Activated naive CD4-positive, alpha-beta T cell treated with anti-CD3 and anti-CD28 coated beads for 36 hours (primary cell): ENCODE results near the gene XPO5. TPM values are rescaled to one million over a fixed set of nuclear protein-coding genes. Genes with fewer than 3 reads are reported as not detected.
"Not testable (repeated sequence)": the region's sequence is repeated elsewhere in the genome, so short reads cannot be mapped to it uniquely, and the experiment has no call there.

Experiments
- CTCF ChIA-PET: fragments of 350-600 bp; sonication (Branson Sonifier 250); formaldehyde crosslinking; loops from one replicate; lab custom pipeline; 2021; ENCODE audit warnings: antibody characterized with exemption; lab: Charles Lee
- DNase-seq: peaks from one replicate; pipeline ENCODE4 v3.0.0-alpha.2; 2020
- H3K27ac Mint-ChIP-seq: one replicate; pipeline ENCODE4 v1.8.0; 2021; ENCODE audit warnings: mild to moderate bottlenecking, mixed read lengths
- H3K27me3 Mint-ChIP-seq: one replicate; pipeline ENCODE4 v1.8.0; 2021; ENCODE audit warnings: low read depth, mixed read lengths
- H3K36me3 Mint-ChIP-seq: one replicate; pipeline ENCODE4 v1.8.0; 2021; ENCODE audit warnings: low read depth, mixed read lengths
- H3K4me1 Mint-ChIP-seq: one replicate; pipeline ENCODE4 v1.8.0; 2021; ENCODE audit warnings: low read depth, mixed read lengths
- H3K4me3 Mint-ChIP-seq: one replicate; pipeline ENCODE4 v1.8.0; 2021; ENCODE audit warnings: mild to moderate bottlenecking, moderate library complexity, mixed read lengths
- H3K9me3 Mint-ChIP-seq: one replicate; pipeline ENCODE4 v1.8.0; 2021; ENCODE audit warnings: mixed read lengths
- intact Hi-C: fragments of 100-400 bp; cut with micrococcal nuclease; formaldehyde crosslinking; loops from one replicate; pipeline ENCODE4 v1.15.1; 2023
- total RNA-seq, 2 experiments: library from RNA; stranded (reverse); gene quantifications; one replicate each; pipeline ENCODE4 v1.2.3, GENCODE V29; 2021

Gene XPO5
- total RNA-seq, 2 experiments from 2014 or later = 74.9 to 93.2 TPM

- H3K27ac Mint-ChIP-seq = no peak overlapping the region
These were observed 72.4 kb downstream of the XPO5 start for GRCh38 chr6:43503443-43503842.

GRCh38 chr6:43502666-43503065 is 73.2 kb downstream of the XPO5 start:
- Mint-ChIP-seq H3K4me1 (no peaks in the 10 kb centered on the region), H3K27me3 (peaks cover under 1% of the 10 kb centered on the region), H3K4me3 (no peak overlapping the region), H3K9me3 (no peaks in the 10 kb centered on the region), H3K36me3 (peaks cover 8% of the 10 kb centered on the region), H3K27ac (no peak overlapping the region)
- intact Hi-C loops = loop anchor here (10.0 kb wide), 1 partner anchor 428 kb away; the partner anchor contains the start of gene PTK7
- DNase-seq = no peak
- CTCF ChIA-PET = interaction anchor here (0.5 to 1.6 kb wide), 4 partner anchors 43 to 168 kb away, joined by 3 to 6 read pairs (median 4); no protein-coding TSS in a partner anchor

More at GRCh38 chr6:43503443-43503842, 72.4 kb downstream of the XPO5 start:
- DNase-seq = no peak
- CTCF ChIA-PET = interaction anchor here (0.5 to 1.6 kb wide), 6 partner anchors 9 to 168 kb away, joined by 3 to 6 read pairs (median 3); no protein-coding TSS in a partner anchor
- Mint-ChIP-seq H3K27me3 (peaks cover 5% of the 10 kb centered on the region), H3K4me3 (no peak overlapping the region), H3K9me3 (no peaks in the 10 kb centered on the region), H3K36me3 (peaks cover 8% of the 10 kb centered on the region), H3K4me1 (no peaks in the 10 kb centered on the region)
- intact Hi-C loops = loop anchor here (10.0 kb wide), 1 partner anchor 429 kb away; the partner anchor contains the start of gene PTK7

- intact Hi-C loops = loop anchor here (10.0 kb wide), 1 partner anchor 426 kb away; the partner anchor contains the start of gene PTK7
- no peak for DNase-seq
- H3K27me3 Mint-ChIP-seq = no peaks in the 10 kb centered on the region
- no peak overlapping the region for H3K4me3 Mint-ChIP-seq
- H3K9me3 Mint-ChIP-seq = no peaks in the 10 kb centered on the region
- CTCF ChIA-PET = no interaction called here
- H3K36me3 Mint-ChIP-seq = peaks cover 6% of the 10 kb centered on the region
- H3K4me1 Mint-ChIP-seq = no peaks in the 10 kb centered on the region
- H3K27ac Mint-ChIP-seq = no peak overlapping the region
These were observed 74.9 kb downstream of the XPO5 start for GRCh38 chr6:43500921-43501320.

- no peaks in the 10 kb centered on the region for H3K27me3 Mint-ChIP-seq
- intact Hi-C loops = no loop called here
- CTCF ChIA-PET = interaction anchor here (1.5 kb wide), 1 partner anchor 8 kb away, joined by 5 read pairs; no protein-coding TSS in a partner anchor
- no peak overlapping the region for H3K27ac Mint-ChIP-seq
- DNase-seq = no peak
- peaks cover 11% of the 10 kb centered on the region for H3K4me1 Mint-ChIP-seq
- no peak overlapping the region for H3K4me3 Mint-ChIP-seq
- no peaks in the 10 kb centered on the region for H3K9me3 Mint-ChIP-seq
- H3K36me3 Mint-ChIP-seq = peaks cover 6% of the 10 kb centered on the region
These were observed 76.6 kb downstream of the XPO5 start for GRCh38 chr6:43499028-43499815.

GRCh38 chr6:43498291-43498690 is 77.5 kb downstream of the XPO5 start:
- H3K27ac Mint-ChIP-seq, DNase-seq, intact Hi-C loops, H3K36me3 Mint-ChIP-seq, H3K27me3 Mint-ChIP-seq, H3K9me3 Mint-ChIP-seq, H3K4me3 Mint-ChIP-seq: not testable (repeated sequence)
- peaks cover 17% of the 10 kb centered on the region for H3K4me1 Mint-ChIP-seq
- CTCF ChIA-PET = interaction anchor here (0.6 to 1.5 kb wide), 3 partner anchors 8 to 93 kb away, joined by 3 to 5 read pairs (median 4); no protein-coding TSS in a partner anchor

- CTCF ChIA-PET = interaction anchor here (0.7 to 1.5 kb wide), 3 partner anchors 9 to 1087 kb away, joined by 3 to 5 read pairs (median 4); no protein-coding TSS in a partner anchor
- Mint-ChIP-seq H3K36me3 (peaks cover 3% of the 10 kb centered on the region), H3K27me3 (no peaks in the 10 kb centered on the region), H3K4me3 (no peak overlapping the region), H3K27ac (no peak overlapping the region), H3K4me1 (peaks cover 17% of the 10 kb centered on the region), H3K9me3 (no peaks in the 10 kb centered on the region)
- intact Hi-C loops = loop anchor here (2.0 kb wide), 1 partner anchor 43 kb away; the partner anchor contains the start of gene DLK2
- no peak for DNase-seq
These were observed 78.1 kb downstream of the XPO5 start for GRCh38 chr6:43497689-43498088.

- intact Hi-C loops = loop anchor here (2.0 kb wide), 1 partner anchor 42 kb away; the partner anchor contains the start of gene DLK2
- Mint-ChIP-seq H3K27ac (no peak overlapping the region), H3K27me3 (no peaks in the 10 kb centered on the region), H3K4me1 (peaks cover 17% of the 10 kb centered on the region), H3K36me3 (peaks cover 3% of the 10 kb centered on the region), H3K9me3 (no peaks in the 10 kb centered on the region), H3K4me3 (no peak overlapping the region)
- DNase-seq = no peak
- CTCF ChIA-PET = interaction anchor here (0.7 to 1.3 kb wide), 3 partner anchors 9 to 270 kb away, joined by 3 to 5 read pairs (median 3); no protein-coding TSS in a partner anchor
These were observed 78.8 kb downstream of the XPO5 start for GRCh38 chr6:43497129-43497396.

- Mint-ChIP-seq H3K27ac (no peak overlapping the region), H3K27me3 (no peaks in the 10 kb centered on the region), H3K4me3 (no peak overlapping the region), H3K4me1 (peaks cover 17% of the 10 kb centered on the region), H3K9me3 (no peaks in the 10 kb centered on the region), H3K36me3 (peaks cover 3% of the 10 kb centered on the region)
- no peak for DNase-seq
- intact Hi-C loops = loop anchor here (2.0 kb wide), 1 partner anchor 42 kb away; the partner anchor contains the start of gene DLK2
- CTCF ChIA-PET = interaction anchor here (0.7 to 1.3 kb wide), 4 partner anchors 9 to 269 kb away, joined by 3 to 5 read pairs (median 3); no protein-coding TSS in a partner anchor
These were observed 79.3 kb downstream of the XPO5 start for GRCh38 chr6:43496370-43497128.

- Mint-ChIP-seq H3K27me3 (no peaks in the 10 kb centered on the region), H3K4me3 (no peak overlapping the region), H3K36me3 (peaks cover 3% of the 10 kb centered on the region), H3K9me3 (no peaks in the 10 kb centered on the region), H3K4me1 (peaks cover 17% of the 10 kb centered on the region), H3K27ac (peak overlapping the region; percentile 37)
- intact Hi-C loops = no loop called here
- no peak for DNase-seq
- CTCF ChIA-PET = interaction anchor here (0.5 to 3.6 kb wide), 11 partner anchors 10 to 237 kb away, joined by 3 to 14 read pairs (median 3); no protein-coding TSS in a partner anchor
These were observed 80.4 kb downstream of the XPO5 start for GRCh38 chr6:43495409-43495941.

- DNase-seq = no peak
- Mint-ChIP-seq H3K27ac (no peak overlapping the region), H3K36me3 (peaks cover 7% of the 10 kb centered on the region), H3K9me3 (no peaks in the 10 kb centered on the region), H3K27me3 (no peaks in the 10 kb centered on the region), H3K4me1 (peaks cover 21% of the 10 kb centered on the region), H3K4me3 (no peak overlapping the region)
- intact Hi-C loops = no loop called here
- CTCF ChIA-PET = interaction anchor here (0.6 to 3.6 kb wide), 10 partner anchors 9 to 237 kb away, joined by 3 to 14 read pairs (median 3); no protein-coding TSS in a partner anchor
These were observed 81.1 kb downstream of the XPO5 start for GRCh38 chr6:43494766-43495165.

GRCh38 chr6:43494321-43494720 is 81.5 kb downstream of the XPO5 start:
- CTCF ChIA-PET = interaction anchor here (0.6 to 3.6 kb wide), 10 partner anchors 10 to 451 kb away, joined by 3 to 14 read pairs (median 3); no protein-coding TSS in a partner anchor
- Mint-ChIP-seq H3K27me3 (no peaks in the 10 kb centered on the region), H3K36me3 (peaks cover 7% of the 10 kb centered on the region), H3K4me1 (peaks cover 21% of the 10 kb centered on the region), H3K27ac (no peak overlapping the region), H3K4me3 (no peak overlapping the region), H3K9me3 (no peaks in the 10 kb centered on the region)
- intact Hi-C loops = no loop called here
- DNase-seq = no peak
